Measurements from ENCODE around the gene LIPC.

DNA sequence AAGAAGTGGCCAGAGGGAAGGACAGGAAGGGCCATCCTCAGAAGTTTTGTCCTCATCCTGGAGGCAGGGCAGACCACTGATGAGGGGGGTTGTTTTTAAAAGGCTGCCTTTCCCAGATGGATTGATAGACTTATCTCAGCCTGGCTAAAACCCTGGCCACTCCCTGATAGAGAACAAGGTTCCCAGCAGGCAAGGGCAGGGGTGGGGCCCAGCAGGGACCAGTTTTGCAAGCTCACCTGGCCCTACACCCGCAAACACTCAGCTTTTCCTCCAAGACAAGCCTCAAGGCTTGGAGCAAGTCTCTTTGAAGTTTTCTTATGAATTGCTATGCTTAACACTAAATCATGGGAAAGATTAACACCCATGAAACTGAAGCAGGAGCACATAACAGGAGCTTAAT lies 9.1 kb downstream of the LIPC start:
- TF ChIP-seq, protein P1, sequence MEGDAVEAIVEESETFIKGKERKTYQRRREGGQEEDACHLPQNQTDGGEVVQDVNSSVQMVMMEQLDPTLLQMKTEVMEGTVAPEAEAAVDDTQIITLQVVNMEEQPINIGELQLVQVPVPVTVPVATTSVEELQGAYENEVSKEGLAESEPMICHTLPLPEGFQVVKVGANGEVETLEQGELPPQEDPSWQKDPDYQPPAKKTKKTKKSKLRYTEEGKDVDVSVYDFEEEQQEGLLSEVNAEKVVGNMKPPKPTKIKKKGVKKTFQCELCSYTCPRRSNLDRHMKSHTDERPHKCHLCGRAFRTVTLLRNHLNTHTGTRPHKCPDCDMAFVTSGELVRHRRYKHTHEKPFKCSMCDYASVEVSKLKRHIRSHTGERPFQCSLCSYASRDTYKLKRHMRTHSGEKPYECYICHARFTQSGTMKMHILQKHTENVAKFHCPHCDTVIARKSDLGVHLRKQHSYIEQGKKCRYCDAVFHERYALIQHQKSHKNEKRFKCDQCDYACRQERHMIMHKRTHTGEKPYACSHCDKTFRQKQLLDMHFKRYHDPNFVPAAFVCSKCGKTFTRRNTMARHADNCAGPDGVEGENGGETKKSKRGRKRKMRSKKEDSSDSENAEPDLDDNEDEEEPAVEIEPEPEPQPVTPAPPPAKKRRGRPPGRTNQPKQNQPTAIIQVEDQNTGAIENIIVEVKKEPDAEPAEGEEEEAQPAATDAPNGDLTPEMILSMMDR (IDR thresholded peaks at IDR 0.05; ENCODE audit: low read depth, low read length), result no peak
- TF ChIP-seq POLR2A (IDR thresholded peaks at IDR 0.05; ENCODE audit: extremely low read depth, insufficient read length) (no peak), MYC (IDR thresholded peaks at IDR 0.05; ENCODE audit: low read depth, low read length) (no peak)
- TF ChIP-seq, protein P2, sequence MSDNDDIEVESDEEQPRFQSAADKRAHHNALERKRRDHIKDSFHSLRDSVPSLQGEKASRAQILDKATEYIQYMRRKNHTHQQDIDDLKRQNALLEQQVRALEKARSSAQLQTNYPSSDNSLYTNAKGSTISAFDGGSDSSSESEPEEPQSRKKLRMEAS (IDR thresholded peaks at IDR 0.05; ENCODE audit: low read depth, low read length), result no peak
